Ovary (tissue), 3 donors: ENCODE data around the gene ZNF423.

ENCODE experiments used
- CTCF ChIP-seq, 3 donors: fragments of 450-650 bp in 2 of 3; fragments of 200-600 bp in 1 of 3; IDR thresholded peaks; one replicate each; pipeline versions ENCODE4 v1.5.1 to v1.8.0; 2016 to 2022; ENCODE audit warnings: antibody characterized with exemption in 3 of 3, mild to moderate bottlenecking in 1 of 3
- POLR2A ChIP-seq: fragments of 450-650 bp; IDR thresholded peaks from one replicate; pipeline ENCODE4 v1.6.1; 2017; ENCODE audit warnings: antibody characterized with exemption, mild to moderate bottlenecking, moderate library complexity
- donor health status: DM: no; HTN: no; CAD: no.

GRCh38 chr16:49776085-49776595 lies 79.8 kb downstream of the ZNF423 start:
- TF ChIP-seq POLR2A, result no peak
- TF ChIP-seq CTCF (IDR thresholded peaks at IDR 0.05), result no peak
